Epithelial cell of prostate (primary cell): ENCODE measurements around the gene GDPD3.

ENCODE experiments used
- DNase-seq: peaks from one replicate; pipeline ENCODE4 v3.0.0-alpha.2; 2011; ENCODE audit warnings: low read depth, low spot score
- H3K27ac ChIP-seq: fragments of 450-650 bp; 2 replicates; pipeline ENCODE4 v1.5.1; 2017; ENCODE audit warnings: mild to moderate bottlenecking

The GDPD3 gene

GRCh38 chr16:30096862-30097563 is 16.3 kb downstream of the GDPD3 start:
- H3K27ac ChIP-seq = peak overlapping the region; percentile 65
- no peak for DNase-seq

GRCh38 chr16:30096105-30096861 is 17.1 kb downstream of the GDPD3 start, which contains the start of gene YPEL3:
TSS of gene YPEL3 (minus strand) at chr16:30096213. CDS start at chr16:30095482, 731 bp downstream.
- peak within 1 kb of the TSS; percentile 65 for H3K27ac ChIP-seq
- DNase-seq = peak; percentile 62

GRCh38 chr16:30095166-30096078 is 17.9 kb downstream of the GDPD3 start:
- DNase-seq = no peak
- peak overlapping the region; percentile 65 for H3K27ac ChIP-seq

- DNase-seq = no peak
- H3K27ac ChIP-seq = no peak overlapping the region
Observed at GRCh38 chr16:30094541-30095165, 18.7 kb downstream of the GDPD3 start.

- peak overlapping the region; percentile 95 for H3K27ac ChIP-seq
- DNase-seq = no peak
Observed at GRCh38 chr16:30092373-30093010, 20.8 kb downstream of the GDPD3 start.

GRCh38 chr16:30091474-30092372 is 21.6 kb downstream of the GDPD3 start, which contains the start of gene TBX6:
TSS of gene TBX6 (minus strand) at chr16:30091924. CDS start at chr16:30091193, 731 bp downstream.
- peak within 1 kb of the TSS; percentile 95 for H3K27ac ChIP-seq
- peak; percentile 45 for DNase-seq

GRCh38 chr16:30090610-30091331 is 22.6 kb downstream of the GDPD3 start:
- no peak for DNase-seq
- peak overlapping the region; percentile 95 for H3K27ac ChIP-seq

- DNase-seq = no peak
- peak overlapping the region; percentile 95 for H3K27ac ChIP-seq
Observed at GRCh38 chr16:30088832-30089624, 24.3 kb downstream of the GDPD3 start.

- H3K27ac ChIP-seq = no peak overlapping the region
- DNase-seq = no peak
Observed at GRCh38 chr16:30088237-30088831, 25.0 kb downstream of the GDPD3 start.

GRCh38 chr16:30087181-30087898 is 26.0 kb downstream of the GDPD3 start:
- H3K27ac ChIP-seq = no peak overlapping the region
- DNase-seq = no peak

- no peak overlapping the region for H3K27ac ChIP-seq
- no peak for DNase-seq
Observed at GRCh38 chr16:30086291-30087140, 26.8 kb downstream of the GDPD3 start.

GRCh38 chr16:30085820-30086219 is 27.5 kb downstream of the GDPD3 start:
- DNase-seq = no peak
- H3K27ac ChIP-seq = no peak overlapping the region

- H3K27ac ChIP-seq = no peak overlapping the region
- DNase-seq = no peak
Observed at GRCh38 chr16:30085247-30085646, 28.1 kb downstream of the GDPD3 start.

- H3K27ac ChIP-seq = no peak overlapping the region
- no peak for DNase-seq
Observed at GRCh38 chr16:30084816-30085159, 28.5 kb downstream of the GDPD3 start.

GRCh38 chr16:30084096-30084815 is 29.1 kb downstream of the GDPD3 start:
- no peak for DNase-seq
- H3K27ac ChIP-seq = no peak overlapping the region
